Measurements from ENCODE around the gene LY6G6F. TPM values are rescaled to one million over a fixed set of nuclear protein-coding genes. Genes with fewer than 3 reads are reported as not detected.

LY6G6F gene
- polyA plus RNA-seq, 3 donors: 0.51 TPM; not detected in 2

DNA sequence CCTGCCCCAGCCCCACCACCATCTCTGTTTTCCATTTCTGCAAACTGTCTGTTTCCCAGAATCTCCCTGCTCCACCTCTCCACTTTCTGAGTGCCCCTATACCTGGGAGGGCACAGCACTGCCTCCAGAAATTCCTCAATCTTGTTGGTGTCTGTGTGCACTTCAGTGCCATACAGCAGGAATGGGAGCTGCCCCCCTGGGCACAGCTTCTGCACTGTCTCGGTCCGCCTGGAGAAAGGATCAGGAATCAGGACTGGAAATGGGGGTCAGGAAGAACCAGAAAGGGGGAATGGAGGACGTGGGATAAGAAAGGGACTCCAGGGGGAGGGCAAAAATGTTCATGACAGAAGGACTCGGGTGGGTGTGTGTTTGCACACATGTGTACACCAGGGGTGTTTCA is 27.1 kb downstream of the LY6G6F start:
- H3K4me2 ChIP-seq (replicated peaks; ENCODE audit: extremely low read depth, low read length, poor library complexity, severe bottlenecking): peak overlapping the region; percentile 94
- H3K9ac ChIP-seq (ENCODE audit: insufficient read depth, low read length, poor library complexity, severe bottlenecking): peak overlapping the region; percentile 89
- peaks cover 0 to 2% (median 0%) of the 10 kb centered on the region in 7 donors for H3K9me3 Mint-ChIP-seq
- peaks cover 79% of the 10 kb centered on the region for H3K79me2 ChIP-seq (ENCODE audit: insufficient read depth, low read length)
- peaks cover 0 to 5% (median 0%) of the 10 kb centered on the region in 3 donors for H3K27me3 Mint-ChIP-seq (ENCODE audit: low read depth in 3 of 3)
- intact Hi-C loops (cut with micrococcal nuclease): loop anchor here (5.0 to 10.0 kb wide), 3 partner anchors 34 to 189 kb away; partner anchors contain the start of genes ATP6V1G2 (in 1 of the 2), DDX39B (in 1 of the 2), NFKBIL1 (in 1 of the 2) and VARS1 (in 1 of the 2)
- TF ChIP-seq, protein P1, sequence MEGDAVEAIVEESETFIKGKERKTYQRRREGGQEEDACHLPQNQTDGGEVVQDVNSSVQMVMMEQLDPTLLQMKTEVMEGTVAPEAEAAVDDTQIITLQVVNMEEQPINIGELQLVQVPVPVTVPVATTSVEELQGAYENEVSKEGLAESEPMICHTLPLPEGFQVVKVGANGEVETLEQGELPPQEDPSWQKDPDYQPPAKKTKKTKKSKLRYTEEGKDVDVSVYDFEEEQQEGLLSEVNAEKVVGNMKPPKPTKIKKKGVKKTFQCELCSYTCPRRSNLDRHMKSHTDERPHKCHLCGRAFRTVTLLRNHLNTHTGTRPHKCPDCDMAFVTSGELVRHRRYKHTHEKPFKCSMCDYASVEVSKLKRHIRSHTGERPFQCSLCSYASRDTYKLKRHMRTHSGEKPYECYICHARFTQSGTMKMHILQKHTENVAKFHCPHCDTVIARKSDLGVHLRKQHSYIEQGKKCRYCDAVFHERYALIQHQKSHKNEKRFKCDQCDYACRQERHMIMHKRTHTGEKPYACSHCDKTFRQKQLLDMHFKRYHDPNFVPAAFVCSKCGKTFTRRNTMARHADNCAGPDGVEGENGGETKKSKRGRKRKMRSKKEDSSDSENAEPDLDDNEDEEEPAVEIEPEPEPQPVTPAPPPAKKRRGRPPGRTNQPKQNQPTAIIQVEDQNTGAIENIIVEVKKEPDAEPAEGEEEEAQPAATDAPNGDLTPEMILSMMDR (IDR thresholded peaks at IDR 0.05): no peak
- peaks cover 48% of the 10 kb centered on the region for H4K20me1 ChIP-seq (ENCODE audit: insufficient read depth, low read length)
- peak overlapping the region; percentile 91 to 99 for H3K27ac ChIP-seq (ENCODE audit: low read depth in 1 of 2, low read length in 2 of 2)
- peaks cover 39 to 40% of the 10 kb centered on the region in 2 donors for H3K36me3 ChIP-seq (replicated peaks in 1 of 2; ENCODE audit: control insufficient read depth in 1 of 2, insufficient read depth in 2 of 2, low read length in 2 of 2)
- peaks cover 61% of the 10 kb centered on the region for H3K4me1 Mint-ChIP-seq
- H3K4me3 ChIP-seq (replicated peaks in 1 of 3; ENCODE audit: low read depth in 2 of 3, low read length in 3 of 3): peak overlapping the region in 1 of 3 experiments; percentile 100
- DNase-seq: no peak
- H3K4me1 ChIP-seq (ENCODE audit: control insufficient read depth in 1 of 2, insufficient read depth in 2 of 2, low read length in 2 of 2): peaks cover 67 to 80% of the 10 kb centered on the region in 2 donors
- H3K27ac Mint-ChIP-seq: peak overlapping the region; percentile 95 to 100 (median 99)
- no peaks in the 10 kb centered on the region for H3K27me3 ChIP-seq (ENCODE audit: control insufficient read depth in 2 of 2, insufficient read depth in 2 of 2, low read length in 2 of 2)
- no peak overlapping the region for H2AFZ ChIP-seq (ENCODE audit: insufficient read depth, low read depth, low read length, poor library complexity, severe bottlenecking)
- H3K9me3 ChIP-seq (replicated peaks in 1 of 2; ENCODE audit: control insufficient read depth in 1 of 2, insufficient read depth in 1 of 2, low read length in 2 of 2): no peaks in the 10 kb centered on the region
- WGBS (ENCODE audit: insufficient coverage): 91% methylated on average over 4 of the region's 4 CpGs
- peaks cover 40 to 47% of the 10 kb centered on the region in 2 donors for H3K36me3 Mint-ChIP-seq
- peak overlapping the region; percentile 75 to 99 for H3K4me3 Mint-ChIP-seq

DNA sequence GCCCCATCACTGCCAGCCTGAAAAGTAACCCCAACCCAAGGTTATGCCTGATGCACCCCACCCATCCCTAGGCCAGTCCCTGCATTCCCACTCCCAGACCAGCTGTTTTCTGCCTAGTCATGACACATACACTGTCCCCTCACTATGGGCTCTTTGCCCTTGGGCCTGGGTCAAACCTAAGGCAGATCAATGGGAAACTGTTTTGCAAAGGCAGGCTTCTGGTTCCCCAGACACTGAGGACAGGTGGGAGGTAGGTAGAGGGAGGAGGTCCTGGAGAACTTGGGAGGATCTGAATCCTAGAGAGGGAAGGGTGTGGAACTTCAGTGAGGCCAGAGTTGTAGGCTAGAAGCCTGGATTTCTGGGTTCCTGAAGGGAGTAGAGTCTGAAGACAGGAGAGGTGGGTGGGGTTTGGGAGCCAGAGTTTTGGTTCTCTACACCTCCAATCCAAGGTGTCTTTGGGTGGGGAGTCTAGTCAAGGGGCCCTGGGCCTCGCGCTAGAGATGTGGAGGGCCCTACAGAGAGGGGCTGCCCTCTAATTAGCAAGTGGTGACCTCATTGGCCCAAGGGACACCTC is 27.7 kb downstream of the LY6G6F start:
- WGBS (ENCODE audit: insufficient coverage): no CpG with 5 or more reads among the region's 2 CpGs
- Histone ChIP-seq H3K4me1 (ENCODE audit: control insufficient read depth in 1 of 2, insufficient read depth in 2 of 2, low read length in 2 of 2) (peaks cover 68 to 80% of the 10 kb centered on the region in 2 donors), H3K4me2 (replicated peaks; ENCODE audit: extremely low read depth, low read length, poor library complexity, severe bottlenecking) (peak overlapping the region; percentile 94), H3K36me3 (replicated peaks in 1 of 2; ENCODE audit: control insufficient read depth in 1 of 2, insufficient read depth in 2 of 2, low read length in 2 of 2) (peaks cover 39 to 40% of the 10 kb centered on the region in 2 donors), H2AFZ (ENCODE audit: insufficient read depth, low read depth, low read length, poor library complexity, severe bottlenecking) (no peak overlapping the region), H3K9me3 (replicated peaks in 1 of 2; ENCODE audit: control insufficient read depth in 1 of 2, insufficient read depth in 1 of 2, low read length in 2 of 2) (no peaks in the 10 kb centered on the region), H3K27ac (ENCODE audit: low read depth in 1 of 2, low read length in 2 of 2) (peak overlapping the region; percentile 91 to 99), H3K9ac (ENCODE audit: insufficient read depth, low read length, poor library complexity, severe bottlenecking) (peak overlapping the region; percentile 89), H3K27me3 (ENCODE audit: control insufficient read depth in 2 of 2, insufficient read depth in 2 of 2, low read length in 2 of 2) (no peaks in the 10 kb centered on the region), H4K20me1 (ENCODE audit: insufficient read depth, low read length) (peaks cover 48% of the 10 kb centered on the region), H3K79me2 (ENCODE audit: insufficient read depth, low read length) (peaks cover 76% of the 10 kb centered on the region), H3K4me3 (replicated peaks in 1 of 3; ENCODE audit: low read depth in 2 of 3, low read length in 3 of 3) (peak overlapping the region; percentile 74 to 100 (median 96))
- peak overlapping the region; percentile 95 to 100 (median 99) for H3K27ac Mint-ChIP-seq
- intact Hi-C loops (cut with micrococcal nuclease): loop anchor here (5.0 to 10.0 kb wide), 3 partner anchors 33 to 190 kb away; partner anchors contain the start of genes ATP6V1G2 (in 1 of the 2), DDX39B (in 1 of the 2), NFKBIL1 (in 1 of the 2) and VARS1 (in 1 of the 2)
- H3K9me3 Mint-ChIP-seq: peaks cover 0 to 2% (median 0%) of the 10 kb centered on the region in 7 donors
- H3K36me3 Mint-ChIP-seq: peaks cover 40 to 47% of the 10 kb centered on the region in 2 donors
- TF ChIP-seq, protein P1 (IDR thresholded peaks at IDR 0.05): no peak
- H3K4me3 Mint-ChIP-seq: peak overlapping the region; percentile 99 to 100
- H3K4me1 Mint-ChIP-seq: peaks cover 61% of the 10 kb centered on the region
- DNase-seq: no peak
- peaks cover 0 to 5% (median 0%) of the 10 kb centered on the region in 3 donors for H3K27me3 Mint-ChIP-seq (ENCODE audit: low read depth in 3 of 3)
